Cardiac fibroblast (primary cell): Measurements from ENCODE around the gene HMCES.
"Not testable (repeated sequence)": the region's sequence is repeated elsewhere in the genome, so short reads cannot be mapped to it uniquely, and the experiment has no call there.

Experiments used
- DNase-seq, 2 donors: peaks; one replicate each; pipeline versions ENCODE4 v3.0.0 to v3.0.0-alpha.2; 2010; ENCODE audit warnings: low read depth in 2 of 2
- H3K4me3 ChIP-seq, 2 donors: replicated peaks in 1 of 2; 1 replicate in 1 of 2; 2 replicates in 1 of 2; pipeline ENCODE4 v1.5.1; 2011; ENCODE audit warnings: low read depth in 2 of 2, low read length in 2 of 2, mild to moderate bottlenecking in 2 of 2, moderate library complexity in 1 of 2
- CTCF ChIP-seq: IDR thresholded peaks from one replicate; pipeline ENCODE4 v1.5.1; 2011; ENCODE audit warnings: low read depth, mild to moderate bottlenecking, low read length, inconsistent platforms

HMCES gene

GRCh38 chr3:129347458-129347845 is 68.8 kb downstream of the HMCES start:
- DNase-seq, result no peak
- no peak overlapping the region for H3K4me3 ChIP-seq
- TF ChIP-seq CTCF, result no peak

- TF ChIP-seq CTCF, result no peak
- H3K4me3 ChIP-seq, result no peak overlapping the region
- no peak for DNase-seq
Observed at GRCh38 chr3:129348734-129349133, 70.1 kb downstream of the HMCES start.

GRCh38 chr3:129349169-129349568 is 70.5 kb downstream of the HMCES start:
- H3K4me3 ChIP-seq, DNase-seq: not testable (repeated sequence)

- TF ChIP-seq CTCF, result no peak
- no peak for DNase-seq
- H3K4me3 ChIP-seq, result no peak overlapping the region
Observed at GRCh38 chr3:129349791-129350190, 71.1 kb downstream of the HMCES start.

- no peak overlapping the region for H3K4me3 ChIP-seq
- no peak for DNase-seq
- TF ChIP-seq CTCF, result peak; percentile 18
Observed at GRCh38 chr3:129352045-129352444, 73.4 kb downstream of the HMCES start.

GRCh38 chr3:129352650-129353588 is 74.2 kb downstream of the HMCES start:
- TF ChIP-seq CTCF, result no peak
- DNase-seq, result peak in 1 of 2 donors; percentile 23
- no peak overlapping the region for H3K4me3 ChIP-seq

- TF ChIP-seq CTCF, result no peak
- no peak overlapping the region for H3K4me3 ChIP-seq
- DNase-seq, result no peak
Observed at GRCh38 chr3:129353589-129353941, 74.9 kb downstream of the HMCES start.
